Right cardiac atrium (tissue), 5 donors: ENCODE results near the gene THSD4. TPM values are rescaled to one million over a fixed set of nuclear protein-coding genes. Genes with fewer than 3 reads are reported as not detected.

Experiments used
- ATAC-seq, 2 donors: fragments of 200-7000 bp; cut with Tn5 transposase; one replicate each; pipeline versions ENCODE4 v1.8.0 to v1.9.1; 2020; ENCODE audit warnings: moderate library complexity in 2 of 2, mild to moderate bottlenecking in 1 of 2
- DNase-seq, 3 donors: peaks; one replicate each; pipeline ENCODE4 v3.0.0-alpha.2; 2020
- H3K27ac ChIP-seq: one replicate; pipeline ENCODE4 v1.5.1; 2013; ENCODE audit warnings: mild to moderate bottlenecking, low read length, control low read depth, moderate library complexity
- H3K27me3 ChIP-seq: one replicate; pipeline ENCODE4 v1.6.1; 2013; ENCODE audit not compliant: control insufficient read depth, insufficient read depth
- H3K4me1 ChIP-seq: one replicate; pipeline ENCODE4 v1.6.1; 2013; ENCODE audit warnings: low read length; ENCODE audit not compliant: control insufficient read depth, insufficient read depth
- H3K4me3 ChIP-seq: one replicate; pipeline ENCODE4 v1.5.1; 2013; ENCODE audit warnings: low read length, control low read depth
- H3K9me3 ChIP-seq: one replicate; pipeline ENCODE4 v1.6.1; 2013; ENCODE audit warnings: low read length; ENCODE audit not compliant: control insufficient read depth
- WGBS: extraction: QIAGEN DNeasy Blood & Tissue Kit; methylation state at CpG from one replicate; pipeline ENCODE4 v1.1.7; 2013; 5-methylcytosine and 5-hydroxymethylcytosine counted together
- intact Hi-C, 4 donors: fragments of 100-400 bp; cut with DNase I; formaldehyde crosslinking; loops; one replicate each; pipeline versions ENCODE4 v1.11.0 to v1.14.0; 2022 to 2023
- polyA plus RNA-seq: library from polyadenylated mRNA; stranded (reverse); fragments of 200-250 nt; gene quantifications from one replicate; pipeline ENCODE4 v1.2.3, GENCODE V29; 2013
- total RNA-seq, 4 donors: library from RNA; stranded (reverse); fragmentation: NEBNext Ultra II Directional; extraction: Animal tissue kit (Norgen Biotek cat#: 25700); gene quantifications; one replicate each; pipeline ENCODE4 v1.2.1, GENCODE V29; 2021
- donor health status: healthy with polysubstance abuse.
- donor health status: DM: no; HTN: yes; CAD: no.
- donor health status: DM: no; HTN: no; CAD: no.
- donor health status: DM: no; HTN: yes; CAD: no; lungs with severe emphysema.
- donor health status: DM: yes; HTN: yes; CAD: no.

Gene THSD4
- total and polyA plus RNA-seq, 5 donors: 40.5 to 93.8 (median 67.3) TPM

- 82% methylated on average over 5 of the region's 5 CpGs for WGBS
- no peak overlapping the region for H3K27ac ChIP-seq
- DNase-seq (no peak), ATAC-seq (no peak)
- H3K4me3 ChIP-seq: no peak overlapping the region
- no peaks in the 10 kb centered on the region for H3K27me3 ChIP-seq
- intact Hi-C loops: loop anchor here in 2 of 4 donors (10.0 kb wide), 2 partner anchors 199 to 349 kb away; no protein-coding TSS in a partner anchor
- H3K4me1 ChIP-seq: peaks cover 5% of the 10 kb centered on the region
- no peaks in the 10 kb centered on the region for H3K9me3 ChIP-seq
These were observed 340.6 kb downstream of the THSD4 start for GRCh38 chr15:71455878-71456277.

GRCh38 chr15:71456362-71456761, 341.1 kb downstream of the THSD4 start:
- intact Hi-C loops: loop anchor here in 2 of 4 donors (10.0 kb wide), 2 partner anchors 198 to 348 kb away; no protein-coding TSS in a partner anchor
- Histone ChIP-seq H3K4me3 (no peak overlapping the region), H3K4me1 (peaks cover 5% of the 10 kb centered on the region), H3K9me3 (no peaks in the 10 kb centered on the region), H3K27ac (no peak overlapping the region), H3K27me3 (no peaks in the 10 kb centered on the region)
- ATAC-seq (no peak), DNase-seq (no peak)

GRCh38 chr15:71456811-71457210, 341.5 kb downstream of the THSD4 start:
- Histone ChIP-seq H3K27ac (no peak overlapping the region), H3K9me3 (no peaks in the 10 kb centered on the region), H3K4me3 (no peak overlapping the region), H3K4me1 (peaks cover 5% of the 10 kb centered on the region), H3K27me3 (no peaks in the 10 kb centered on the region)
- ATAC-seq: no peak
- DNase-seq: no peak
- intact Hi-C loops: loop anchor here in 2 of 4 donors (10.0 kb wide), 2 partner anchors 198 to 348 kb away; no protein-coding TSS in a partner anchor
- WGBS: 96% methylated on average over 3 of the region's 3 CpGs

- no peak for DNase-seq
- Histone ChIP-seq H3K9me3 (no peaks in the 10 kb centered on the region), H3K4me1 (peaks cover 5% of the 10 kb centered on the region), H3K4me3 (no peak overlapping the region), H3K27ac (no peak overlapping the region), H3K27me3 (no peaks in the 10 kb centered on the region)
- peak in 1 of 2 donors; percentile 35 for ATAC-seq
- intact Hi-C loops: loop anchor here in 2 of 4 donors (10.0 kb wide), 2 partner anchors 197 to 347 kb away; no protein-coding TSS in a partner anchor
- 44% methylated on average over 2 of the region's 2 CpGs for WGBS
These were observed 342.9 kb downstream of the THSD4 start for GRCh38 chr15:71458089-71458660.

- H3K4me1 ChIP-seq: peaks cover 5% of the 10 kb centered on the region
- no peak for ATAC-seq
- no peak overlapping the region for H3K27ac ChIP-seq
- intact Hi-C loops: no loop called here
- DNase-seq: no peak
- no peaks in the 10 kb centered on the region for H3K27me3 ChIP-seq
- no peak overlapping the region for H3K4me3 ChIP-seq
- 94% methylated on average over 1 of the region's 1 CpG for WGBS
- H3K9me3 ChIP-seq: no peaks in the 10 kb centered on the region
These were observed 346.5 kb downstream of the THSD4 start for GRCh38 chr15:71461748-71462147.

- H3K27me3 ChIP-seq: no peaks in the 10 kb centered on the region
- no peak overlapping the region for H3K4me3 ChIP-seq
- DNase-seq (no peak), ATAC-seq (no peak)
- WGBS: 78% methylated on average over 1 of the region's 1 CpG
- intact Hi-C loops: no loop called here
- peaks cover under 1% of the 10 kb centered on the region for H3K4me1 ChIP-seq
- no peak overlapping the region for H3K27ac ChIP-seq
- no peaks in the 10 kb centered on the region for H3K9me3 ChIP-seq
These were observed 347.4 kb downstream of the THSD4 start for GRCh38 chr15:71462638-71463037.

- Histone ChIP-seq H3K9me3 (no peaks in the 10 kb centered on the region), H3K4me1 (no peaks in the 10 kb centered on the region), H3K4me3 (no peak overlapping the region), H3K27ac (no peak overlapping the region), H3K27me3 (no peaks in the 10 kb centered on the region)
- no peak for DNase-seq
- intact Hi-C loops: no loop called here
- WGBS: 84% methylated on average over 6 of the region's 6 CpGs
- no peak for ATAC-seq
These were observed 347.9 kb downstream of the THSD4 start for GRCh38 chr15:71463156-71463665.

GRCh38 chr15:71465131-71465955, 350.1 kb downstream of the THSD4 start:
- DNase-seq: no peak
- Histone ChIP-seq H3K9me3 (no peaks in the 10 kb centered on the region), H3K27ac (no peak overlapping the region), H3K27me3 (no peaks in the 10 kb centered on the region), H3K4me1 (no peaks in the 10 kb centered on the region), H3K4me3 (no peak overlapping the region)
- ATAC-seq: no peak
- WGBS: 69% methylated on average over 3 of the region's 3 CpGs
- intact Hi-C loops: no loop called here

GRCh38 chr15:71468715-71469114, 353.4 kb downstream of the THSD4 start:
- intact Hi-C loops: no loop called here
- no peak overlapping the region for H3K27ac ChIP-seq
- WGBS: 100% methylated on average over 1 of the region's 1 CpG
- no peaks in the 10 kb centered on the region for H3K27me3 ChIP-seq
- no peak overlapping the region for H3K4me3 ChIP-seq
- H3K9me3 ChIP-seq: no peaks in the 10 kb centered on the region
- DNase-seq (no peak), ATAC-seq (no peak)
- no peaks in the 10 kb centered on the region for H3K4me1 ChIP-seq

- Histone ChIP-seq H3K27me3 (no peaks in the 10 kb centered on the region), H3K27ac (no peak overlapping the region), H3K4me3 (no peak overlapping the region), H3K4me1 (no peaks in the 10 kb centered on the region), H3K9me3 (no peaks in the 10 kb centered on the region)
- DNase-seq (no peak), ATAC-seq (no peak)
- intact Hi-C loops: no loop called here
- 81% methylated on average over 8 of the region's 8 CpGs for WGBS
These were observed 354.1 kb downstream of the THSD4 start for GRCh38 chr15:71469413-71469812.

GRCh38 chr15:71471347-71471746, 356.1 kb downstream of the THSD4 start:
- intact Hi-C loops: no loop called here
- no peaks in the 10 kb centered on the region for H3K27me3 ChIP-seq
- H3K27ac ChIP-seq: no peak overlapping the region
- 98% methylated on average over 1 of the region's 1 CpG for WGBS
- no peaks in the 10 kb centered on the region for H3K4me1 ChIP-seq
- H3K9me3 ChIP-seq: no peaks in the 10 kb centered on the region
- ATAC-seq (no peak), DNase-seq (no peak)
- H3K4me3 ChIP-seq: no peak overlapping the region
